Kidney epithelial cell (primary cell): ENCODE results near the gene DVL1. TPM values are rescaled to one million over a fixed set of nuclear protein-coding genes. Genes with fewer than 3 reads are reported as not detected.

Source experiments
- DNase-seq: peaks from one replicate; pipeline ENCODE4 v3.0.0-alpha.2; 2010; ENCODE audit warnings: low read depth
- H3K27me3 ChIP-seq: 2 replicates; pipeline ENCODE4 v1.6.0; 2011; ENCODE audit warnings: low read length; ENCODE audit not compliant: control insufficient read depth, insufficient read depth
- H3K36me3 ChIP-seq: 2 replicates; pipeline ENCODE4 v1.5.1; 2011; ENCODE audit warnings: low read length; ENCODE audit not compliant: control insufficient read depth, insufficient read depth
- H3K4me3 ChIP-seq: 2 replicates; pipeline ENCODE4 v1.5.1; 2011; ENCODE audit warnings: low read depth, mild to moderate bottlenecking, control low read depth, low read length
- CTCF ChIP-seq: IDR thresholded peaks from 2 replicates; pipeline ENCODE4 v1.5.1; 2011; ENCODE audit warnings: mild to moderate bottlenecking, moderate library complexity, low read length, control low read depth, inconsistent platforms; ENCODE audit not compliant: insufficient read depth, poor library complexity, severe bottlenecking
- total RNA-seq: library from RNA; depleted of rRNA; stranded (reverse); fragments of >200 nt; gene quantifications from 2 replicates; pipeline ENCODE4 v1.2.3, GENCODE V29; 2015

The DVL1 gene
- total RNA-seq, 1 donor from 2014 or later: 87.3 TPM

- TF ChIP-seq CTCF: no peak
- Histone ChIP-seq H3K4me3 (no peak overlapping the region), H3K27me3 (no peaks in the 10 kb centered on the region), H3K36me3 (peaks cover 5% of the 10 kb centered on the region)
- DNase-seq: no peak
Observed at GRCh38 chr1:1315435-1315954, 33.7 kb downstream of the DVL1 start.

GRCh38 chr1:1314678-1315335, 34.4 kb downstream of the DVL1 start:
- Histone ChIP-seq H3K27me3 (no peaks in the 10 kb centered on the region), H3K4me3 (no peak overlapping the region), H3K36me3 (peaks cover 3% of the 10 kb centered on the region)
- no peak for TF ChIP-seq CTCF
- DNase-seq: no peak

GRCh38 chr1:1314237-1314586, 35.0 kb downstream of the DVL1 start:
- TF ChIP-seq CTCF: no peak
- Histone ChIP-seq H3K4me3 (no peak overlapping the region), H3K27me3 (no peaks in the 10 kb centered on the region), H3K36me3 (peaks cover 4% of the 10 kb centered on the region)
- DNase-seq: no peak

GRCh38 chr1:1313500-1314236, 35.5 kb downstream of the DVL1 start:
- no peak for TF ChIP-seq CTCF
- Histone ChIP-seq H3K27me3 (no peaks in the 10 kb centered on the region), H3K36me3 (peaks cover 4% of the 10 kb centered on the region), H3K4me3 (no peak overlapping the region)
- DNase-seq: no peak

- no peak for DNase-seq
- TF ChIP-seq CTCF: no peak
- H3K27me3 ChIP-seq: no peaks in the 10 kb centered on the region
- H3K4me3 ChIP-seq: no peak overlapping the region
- peaks cover 4% of the 10 kb centered on the region for H3K36me3 ChIP-seq
Observed at GRCh38 chr1:1312450-1313314, 36.5 kb downstream of the DVL1 start.
